Testis (tissue), 2 donors: Measurements from ENCODE around the gene NDE1.

Experiments
- CTCF ChIP-seq, 3 experiments: fragments of 450-650 bp in 2 of 3; fragments of 200-600 bp in 1 of 3; sonication (generic) in 1 of 3; IDR thresholded peaks; one replicate each; pipeline ENCODE4 v1.5.1; 2016 to 2019; ENCODE audit warnings: antibody characterized with exemption in 3 of 3, mild to moderate bottlenecking in 2 of 3, moderate library complexity in 1 of 3
- POLR2A ChIP-seq: fragments of 450-650 bp; IDR thresholded peaks from one replicate; pipeline ENCODE4 v1.6.1; 2017; ENCODE audit warnings: antibody characterized with exemption, mild to moderate bottlenecking, moderate library complexity

GRCh38 chr16:15658556-15658955 is 8.5 kb downstream of the NDE1 start:
- TF ChIP-seq CTCF (IDR thresholded peaks at IDR 0.05), result no peak
- TF ChIP-seq POLR2A, result no peak
